Smooth muscle cell of the brain vasculature (primary cell): ENCODE results near the gene TMEM101.
"Not testable (repeated sequence)": the region's sequence is repeated elsewhere in the genome, so short reads cannot be mapped to it uniquely, and the experiment has no call there.

ENCODE experiments used
- DNase-seq: peaks from one replicate; pipeline ENCODE4 v3.0.0-alpha.2; 2012; ENCODE audit warnings: low read depth, low spot score

TMEM101 gene

DNA sequence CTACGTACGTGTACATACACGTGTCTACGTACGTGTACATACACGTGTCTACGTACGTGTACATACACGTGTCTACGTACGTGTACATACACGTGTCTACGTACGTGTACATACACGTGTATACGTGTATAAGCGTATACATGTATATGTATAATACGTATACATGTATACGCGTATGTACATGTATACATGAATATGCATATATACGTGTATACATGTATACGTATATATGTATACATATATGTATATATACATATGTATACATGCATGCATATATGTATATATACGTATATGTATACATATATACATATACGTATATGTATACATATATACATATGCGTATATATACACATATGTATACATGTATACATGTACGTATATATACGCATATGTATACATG is 38.9 kb downstream of the TMEM101 start:
- DNase-seq, result no peak

GRCh38 chr17:43974382-43975266 is 40.1 kb downstream of the TMEM101 start:
- DNase-seq, result no peak

DNA sequence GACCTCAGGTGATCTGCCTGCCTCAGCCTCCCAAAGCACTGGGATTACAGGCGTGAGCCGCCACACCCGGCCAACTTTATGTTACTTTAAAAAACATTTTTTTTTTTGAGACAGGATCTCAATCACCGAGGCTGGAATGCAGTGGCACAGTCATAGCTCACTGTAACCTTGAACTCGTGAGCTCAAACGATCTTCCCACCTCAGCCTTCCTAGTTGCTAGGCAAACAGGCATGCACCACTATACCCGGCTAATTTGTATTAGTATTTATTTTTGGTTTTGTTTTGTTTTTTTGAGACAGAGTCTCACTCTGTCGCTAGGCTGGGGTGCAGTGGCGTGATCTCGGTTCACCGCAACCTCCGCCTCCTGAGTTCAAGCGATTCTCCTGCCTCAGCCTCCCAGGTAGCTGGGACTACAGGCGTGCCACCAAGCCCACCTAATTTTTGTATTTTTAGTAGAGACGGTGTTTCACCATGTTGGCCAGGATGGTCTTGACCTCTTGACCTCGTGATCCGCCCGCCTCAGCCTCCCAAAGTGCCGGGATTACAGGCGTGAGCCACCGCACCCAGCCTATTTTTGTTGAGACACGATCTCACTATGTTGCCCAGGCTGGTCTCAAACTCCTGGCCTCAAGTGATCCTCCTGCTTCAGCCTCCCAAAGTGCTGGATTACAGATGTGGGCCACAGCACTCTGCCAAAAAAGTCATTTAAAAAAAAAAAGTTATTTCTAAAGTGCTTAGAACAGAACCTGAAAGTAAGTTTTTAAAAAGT is 42.1 kb downstream of the TMEM101 start:
- DNase-seq, result not testable (repeated sequence)

GRCh38 chr17:43971436-43971835 is 43.3 kb downstream of the TMEM101 start:
- DNase-seq, result not testable (repeated sequence)

GRCh38 chr17:43970366-43970765 is 44.4 kb downstream of the TMEM101 start:
- DNase-seq, result no peak

GRCh38 chr17:43967251-43967875 is 47.4 kb downstream of the TMEM101 start:
- no peak for DNase-seq

- no peak for DNase-seq
Measured at GRCh38 chr17:43966276-43966675, 48.5 kb downstream of the TMEM101 start.

DNA sequence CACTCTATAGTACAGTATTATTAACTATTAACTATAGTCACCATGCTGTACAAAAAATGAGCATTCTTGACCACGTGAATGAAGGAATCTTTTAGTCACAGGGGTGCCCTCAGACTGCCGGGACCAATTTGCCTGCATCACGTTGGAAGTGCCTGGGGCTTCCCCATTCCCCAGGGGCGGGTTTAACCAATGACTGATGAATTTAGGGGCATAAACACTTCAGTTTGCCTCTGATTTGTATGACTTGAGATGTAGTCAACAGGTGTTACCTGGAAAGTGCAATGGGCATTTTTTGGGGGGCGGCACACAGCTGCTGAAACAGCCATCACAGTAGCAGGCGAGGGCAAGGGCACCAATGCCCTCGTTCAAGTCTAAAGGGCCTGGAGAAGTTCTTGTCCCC is 52.3 kb downstream of the TMEM101 start:
- no peak for DNase-seq

- no peak for DNase-seq
Measured at GRCh38 chr17:43961954-43962353, 52.8 kb downstream of the TMEM101 start.

DNA sequence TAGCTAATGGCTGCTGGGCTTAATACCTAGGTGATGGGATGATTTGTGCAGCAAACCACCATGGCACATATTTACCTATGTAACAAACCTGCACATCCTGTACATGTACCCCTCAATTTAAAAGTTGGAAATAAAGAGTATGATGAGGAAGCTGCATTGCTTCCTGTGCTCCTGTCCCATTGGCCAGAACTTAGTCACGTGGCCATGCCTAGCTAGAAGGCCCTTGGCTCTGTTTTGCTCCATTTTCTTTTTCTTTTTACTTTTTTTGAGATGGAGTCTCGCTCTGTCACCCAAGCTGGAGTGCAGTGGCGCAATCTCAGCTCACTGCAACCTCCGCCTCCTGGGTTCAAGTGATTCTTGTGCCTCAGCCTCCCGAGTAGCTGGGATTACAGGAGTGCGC is 53.5 kb downstream of the TMEM101 start:
- DNase-seq, result not testable (repeated sequence)
